Dendritic cell treated with granulocyte-macrophage colony-stimulating factor and Interleukin-4, amounts not matched to agents 40 ng/mL and 50 ng/mL, for 4 days (primary cell): Measurements from ENCODE around the gene SFTPD.

ENCODE experiments used
- H3K27ac Mint-ChIP-seq: one replicate; pipeline ENCODE4 v1.8.0; 2022; ENCODE audit warnings: mild to moderate bottlenecking, mixed read lengths
- H3K27me3 Mint-ChIP-seq: one replicate; pipeline ENCODE4 v1.8.0; 2022; ENCODE audit warnings: mild to moderate bottlenecking, mixed read lengths
- H3K36me3 Mint-ChIP-seq: one replicate; pipeline ENCODE4 v1.8.0; 2022; ENCODE audit warnings: low read depth, mixed read lengths
- H3K4me1 Mint-ChIP-seq: one replicate; pipeline ENCODE4 v1.8.0; 2022; ENCODE audit warnings: low read depth, mixed read lengths
- H3K4me3 Mint-ChIP-seq: one replicate; pipeline ENCODE4 v1.8.0; 2022; ENCODE audit warnings: mild to moderate bottlenecking, moderate library complexity, mixed read lengths
- H3K9me3 Mint-ChIP-seq: one replicate; pipeline ENCODE4 v1.8.0; 2022; ENCODE audit warnings: mixed read lengths
- intact Hi-C: fragments of 100-400 bp; cut with micrococcal nuclease; formaldehyde crosslinking; loops from one replicate; pipeline ENCODE4 v1.15.0; 2022

SFTPD gene

DNA sequence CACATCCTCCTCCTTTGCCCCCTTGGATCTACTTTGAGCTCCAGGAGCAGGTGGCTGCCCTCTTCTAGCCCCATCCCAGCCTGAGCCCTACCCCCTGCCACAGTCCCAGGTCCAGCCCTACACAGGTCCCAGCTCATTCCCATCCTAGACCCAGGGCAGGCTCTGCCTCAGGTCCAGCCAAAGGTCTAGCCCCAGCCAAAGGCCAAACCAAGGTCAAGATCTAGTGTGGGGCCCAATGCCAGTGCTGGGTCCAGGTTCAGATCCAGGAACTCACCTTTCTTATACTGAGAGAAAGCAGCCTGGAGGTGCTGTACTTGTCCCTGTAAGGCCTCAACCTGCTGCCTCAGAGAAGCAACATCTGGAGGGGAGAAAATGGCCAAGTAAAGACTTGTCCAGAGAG is 8.5 kb downstream of the SFTPD start:
- Mint-ChIP-seq H3K9me3 (no peaks in the 10 kb centered on the region), H3K36me3 (no peaks in the 10 kb centered on the region), H3K27ac (peak overlapping the region; percentile 60), H3K4me3 (no peak overlapping the region), H3K27me3 (peaks cover 51% of the 10 kb centered on the region), H3K4me1 (peaks cover 77% of the 10 kb centered on the region)
- intact Hi-C loops = no loop called here

GRCh38 chr10:79939969-79940368 is 8.9 kb downstream of the SFTPD start:
- Mint-ChIP-seq H3K36me3 (no peaks in the 10 kb centered on the region), H3K4me3 (no peak overlapping the region), H3K4me1 (peaks cover 82% of the 10 kb centered on the region), H3K9me3 (no peaks in the 10 kb centered on the region), H3K27ac (peak overlapping the region; percentile 60), H3K27me3 (peaks cover 53% of the 10 kb centered on the region)
- intact Hi-C loops = loop anchor here (2.0 kb wide), 1 partner anchor 43 kb away; no protein-coding TSS in a partner anchor

DNA sequence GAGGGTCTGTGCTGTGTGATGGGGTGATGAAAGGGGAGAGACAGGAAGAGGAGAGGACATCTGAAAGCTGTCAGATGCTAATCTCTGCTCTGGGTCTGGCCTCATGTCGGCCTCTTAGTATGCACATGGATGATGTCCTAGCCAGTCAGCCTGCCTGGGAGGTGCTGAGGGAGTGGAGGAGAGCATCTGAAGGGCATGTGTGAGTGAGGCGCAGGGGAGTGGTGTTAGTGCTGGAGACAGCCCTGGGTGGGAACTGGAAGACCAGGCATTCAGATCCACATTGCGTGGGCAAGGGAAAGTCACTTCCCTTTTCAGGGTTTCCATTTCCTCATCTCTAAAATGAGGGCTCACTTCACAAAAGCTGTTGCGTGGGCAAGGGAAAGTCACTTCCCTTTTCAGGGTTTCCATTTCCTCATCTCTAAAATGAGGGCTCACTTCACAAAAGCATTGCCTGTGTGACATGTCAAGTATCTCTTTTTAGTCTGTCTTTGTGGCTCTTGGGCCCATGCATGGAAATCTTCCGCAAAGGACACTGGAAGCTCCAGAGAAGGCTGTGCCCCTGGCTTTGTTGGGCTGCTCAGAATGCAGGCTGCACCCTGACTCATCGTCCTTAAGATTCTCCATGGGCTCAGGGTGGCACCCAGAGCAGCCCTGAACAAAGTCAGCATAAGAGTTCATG is 10.0 kb downstream of the SFTPD start:
- no peaks in the 10 kb centered on the region for H3K9me3 Mint-ChIP-seq
- H3K27ac Mint-ChIP-seq = peak overlapping the region; percentile 30
- H3K4me3 Mint-ChIP-seq = no peak overlapping the region
- intact Hi-C loops = loop anchor here (2.0 kb wide), 1 partner anchor 44 kb away; no protein-coding TSS in a partner anchor
- H3K27me3 Mint-ChIP-seq = peaks cover 47% of the 10 kb centered on the region
- peaks cover 86% of the 10 kb centered on the region for H3K4me1 Mint-ChIP-seq
- H3K36me3 Mint-ChIP-seq = no peaks in the 10 kb centered on the region

- Mint-ChIP-seq H3K4me3 (no peak overlapping the region), H3K27me3 (peaks cover 43% of the 10 kb centered on the region), H3K9me3 (no peaks in the 10 kb centered on the region), H3K27ac (peak overlapping the region; percentile 47), H3K4me1 (peaks cover 81% of the 10 kb centered on the region), H3K36me3 (no peaks in the 10 kb centered on the region)
- intact Hi-C loops = loop anchor here (2.0 kb wide), 1 partner anchor 45 kb away; no protein-coding TSS in a partner anchor
Observed at GRCh38 chr10:79937701-79938151, 11.2 kb downstream of the SFTPD start.

DNA sequence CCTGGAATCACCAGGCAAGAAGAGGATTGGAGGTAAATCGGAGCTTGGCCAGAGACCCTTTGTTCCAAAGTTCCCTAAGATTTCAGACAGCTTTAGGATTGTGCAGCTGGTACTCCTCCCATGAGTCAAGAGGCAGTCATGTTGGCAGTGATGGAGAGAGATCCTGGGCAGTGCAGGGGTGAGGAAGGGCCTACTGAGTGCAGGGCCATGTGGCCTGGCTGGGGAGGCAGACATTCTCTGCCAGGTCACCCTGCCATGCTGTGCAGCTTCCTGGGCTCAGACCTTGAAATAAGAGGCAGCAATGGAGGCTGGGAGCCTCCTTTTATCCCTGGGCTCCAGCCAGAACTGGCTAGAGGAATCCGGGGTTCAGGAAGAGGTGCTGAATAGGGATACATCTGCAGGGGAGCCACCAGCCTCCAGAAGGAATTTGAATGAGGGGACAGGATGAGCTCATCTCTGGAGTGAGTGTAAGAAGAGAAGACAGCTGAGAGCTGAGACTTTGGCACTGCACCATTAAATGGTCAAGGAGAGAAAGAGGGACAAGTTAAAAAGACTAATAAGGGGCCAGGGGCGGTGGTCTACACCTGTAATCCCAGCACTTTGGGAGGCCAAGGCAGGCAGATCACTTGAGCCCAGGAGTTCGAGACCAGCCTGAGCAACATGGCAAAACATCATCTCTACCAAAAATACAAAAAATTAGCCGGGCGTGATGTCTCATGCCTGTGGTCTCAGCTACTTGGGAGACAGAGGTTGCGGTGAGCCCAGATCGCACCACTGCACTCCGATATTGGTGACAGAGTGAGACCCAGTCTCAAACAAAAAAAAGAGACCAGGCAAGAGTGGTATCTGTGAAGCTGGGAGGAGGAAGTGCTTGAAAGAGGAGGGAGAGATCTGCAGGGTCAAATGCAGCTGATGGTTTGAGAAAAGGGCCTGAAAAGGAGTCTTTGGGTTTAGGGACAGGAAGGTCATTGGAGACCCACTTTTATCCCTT is 12.0 kb downstream of the SFTPD start:
- H3K36me3 Mint-ChIP-seq = no peaks in the 10 kb centered on the region
- intact Hi-C loops = no loop called here
- H3K27ac Mint-ChIP-seq = peak overlapping the region; percentile 47
- H3K9me3 Mint-ChIP-seq = no peaks in the 10 kb centered on the region
- H3K4me3 Mint-ChIP-seq = no peak overlapping the region
- H3K4me1 Mint-ChIP-seq = peaks cover 73% of the 10 kb centered on the region
- peaks cover 43% of the 10 kb centered on the region for H3K27me3 Mint-ChIP-seq

DNA sequence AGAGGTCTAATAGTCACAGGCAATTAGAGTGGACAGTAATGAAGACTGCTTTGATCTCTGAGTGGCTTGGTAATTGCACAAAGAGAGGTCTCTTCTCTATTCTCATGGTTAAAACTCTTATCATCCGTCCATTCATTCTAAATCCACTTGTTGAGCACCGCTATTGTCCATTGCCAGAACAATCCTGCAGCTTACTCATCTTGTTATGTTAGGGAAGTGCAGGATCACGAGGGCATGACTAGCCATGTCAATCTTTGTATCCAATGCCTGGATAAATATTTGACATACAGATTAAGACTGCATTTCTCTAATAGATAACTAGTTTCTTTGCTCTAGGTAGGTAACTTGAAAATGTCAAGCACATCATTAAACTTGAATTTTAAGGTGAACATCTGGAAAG is 14.9 kb downstream of the SFTPD start:
- H3K9me3 Mint-ChIP-seq = no peaks in the 10 kb centered on the region
- H3K4me1 Mint-ChIP-seq = peaks cover 51% of the 10 kb centered on the region
- no peak overlapping the region for H3K4me3 Mint-ChIP-seq
- H3K27me3 Mint-ChIP-seq = peaks cover 52% of the 10 kb centered on the region
- H3K36me3 Mint-ChIP-seq = no peaks in the 10 kb centered on the region
- H3K27ac Mint-ChIP-seq = no peak overlapping the region
- intact Hi-C loops = no loop called here

DNA sequence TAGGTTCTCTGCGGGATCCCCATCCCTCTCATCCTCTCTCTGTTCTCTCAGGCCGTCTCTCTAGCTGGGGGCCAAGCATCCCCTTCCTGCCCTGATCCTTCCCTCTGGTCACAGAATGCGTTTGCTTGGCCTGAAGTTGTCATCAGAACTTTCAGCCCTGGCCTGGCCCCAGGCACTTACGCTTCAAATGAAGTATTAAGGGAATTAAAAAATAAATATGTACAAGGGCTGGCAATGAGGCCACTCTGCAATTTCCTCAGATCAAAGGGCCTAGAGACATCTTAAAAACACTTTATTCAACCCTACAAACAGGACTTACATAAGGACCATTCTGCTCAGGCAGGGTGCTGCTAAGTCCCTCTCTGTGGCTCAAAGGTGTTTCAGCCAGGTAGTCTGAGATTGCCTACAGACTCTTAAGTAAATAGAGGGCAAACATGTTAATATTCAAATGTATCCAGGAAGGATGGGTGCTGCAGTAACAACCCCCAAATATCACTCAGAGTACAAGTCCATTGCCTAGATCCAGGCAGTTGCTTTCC is 16.0 kb downstream of the SFTPD start:
- Mint-ChIP-seq H3K27me3 (peaks cover 51% of the 10 kb centered on the region), H3K9me3 (no peaks in the 10 kb centered on the region), H3K4me3 (no peak overlapping the region), H3K4me1 (peaks cover 40% of the 10 kb centered on the region), H3K27ac (no peak overlapping the region), H3K36me3 (no peaks in the 10 kb centered on the region)
- intact Hi-C loops = no loop called here

GRCh38 chr10:79932307-79932706 is 16.6 kb downstream of the SFTPD start:
- H3K27me3 Mint-ChIP-seq = peaks cover 48% of the 10 kb centered on the region
- H3K9me3 Mint-ChIP-seq = peaks cover 1% of the 10 kb centered on the region
- no peak overlapping the region for H3K4me3 Mint-ChIP-seq
- intact Hi-C loops = no loop called here
- H3K36me3 Mint-ChIP-seq = no peaks in the 10 kb centered on the region
- peaks cover 34% of the 10 kb centered on the region for H3K4me1 Mint-ChIP-seq
- no peak overlapping the region for H3K27ac Mint-ChIP-seq

- no peak overlapping the region for H3K27ac Mint-ChIP-seq
- H3K4me1 Mint-ChIP-seq = peaks cover 20% of the 10 kb centered on the region
- H3K9me3 Mint-ChIP-seq = peaks cover 7% of the 10 kb centered on the region
- intact Hi-C loops = no loop called here
- H3K36me3 Mint-ChIP-seq = no peaks in the 10 kb centered on the region
- H3K4me3 Mint-ChIP-seq = no peak overlapping the region
- peaks cover 43% of the 10 kb centered on the region for H3K27me3 Mint-ChIP-seq
Observed at GRCh38 chr10:79930751-79931150, 18.2 kb downstream of the SFTPD start.

GRCh38 chr10:79930267-79930666 is 18.6 kb downstream of the SFTPD start:
- Mint-ChIP-seq H3K4me1 (peaks cover 16% of the 10 kb centered on the region), H3K4me3 (no peak overlapping the region), H3K27ac (no peak overlapping the region), H3K9me3 (peaks cover 7% of the 10 kb centered on the region), H3K36me3 (no peaks in the 10 kb centered on the region), H3K27me3 (peaks cover 41% of the 10 kb centered on the region)
- intact Hi-C loops = no loop called here

GRCh38 chr10:79929409-79929904 is 19.4 kb downstream of the SFTPD start:
- Mint-ChIP-seq H3K27me3 (peaks cover 41% of the 10 kb centered on the region), H3K4me1 (peaks cover 12% of the 10 kb centered on the region), H3K36me3 (no peaks in the 10 kb centered on the region), H3K9me3 (peaks cover 7% of the 10 kb centered on the region), H3K27ac (no peak overlapping the region), H3K4me3 (no peak overlapping the region)
- intact Hi-C loops = loop anchor here (10.0 kb wide), 1 partner anchor 155 kb away; no protein-coding TSS in a partner anchor

DNA sequence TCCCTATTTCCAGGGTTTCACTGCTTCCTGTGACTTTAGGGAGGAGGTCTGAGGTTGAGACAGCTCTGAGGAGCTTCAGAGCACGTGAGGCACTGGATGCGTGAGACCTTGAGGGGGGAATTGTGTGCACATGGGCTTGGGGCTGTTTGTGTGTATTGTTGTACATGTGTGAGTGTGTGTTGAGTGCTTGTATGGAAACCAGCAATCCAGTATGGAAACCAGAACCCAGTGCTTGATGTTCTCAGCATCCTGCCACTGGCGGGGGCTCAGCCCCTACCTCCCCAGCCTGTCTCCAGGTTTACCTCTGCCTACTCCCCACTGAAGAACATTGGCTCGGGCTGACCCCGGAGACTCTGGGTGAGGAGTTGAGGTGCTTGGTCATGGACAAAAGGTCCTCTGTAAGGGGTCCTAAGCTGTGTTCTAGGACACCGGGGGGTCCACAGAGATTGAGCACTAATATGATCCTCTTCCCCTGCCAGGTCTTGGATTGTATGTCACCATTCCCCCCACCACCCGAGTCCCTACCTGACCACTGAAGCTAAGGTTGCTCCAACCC is 20.8 kb downstream of the SFTPD start:
- H3K4me3 Mint-ChIP-seq = no peak overlapping the region
- H3K27ac Mint-ChIP-seq = no peak overlapping the region
- H3K36me3 Mint-ChIP-seq = no peaks in the 10 kb centered on the region
- H3K27me3 Mint-ChIP-seq = peaks cover 39% of the 10 kb centered on the region
- intact Hi-C loops = loop anchor here (10.0 kb wide), 1 partner anchor 153 kb away; no protein-coding TSS in a partner anchor
- H3K4me1 Mint-ChIP-seq = peaks cover 6% of the 10 kb centered on the region
- peaks cover 7% of the 10 kb centered on the region for H3K9me3 Mint-ChIP-seq

GRCh38 chr10:79927111-79927828 is 21.6 kb downstream of the SFTPD start:
- intact Hi-C loops = loop anchor here (10.0 kb wide), 1 partner anchor 152 kb away; no protein-coding TSS in a partner anchor
- Mint-ChIP-seq H3K27ac (no peak overlapping the region), H3K4me1 (peaks cover 6% of the 10 kb centered on the region), H3K4me3 (no peak overlapping the region), H3K36me3 (no peaks in the 10 kb centered on the region), H3K27me3 (peaks cover 36% of the 10 kb centered on the region), H3K9me3 (peaks cover 7% of the 10 kb centered on the region)
